ENCODE data around the gene SRGAP3.
A peak's percentile ranks its signal among the peaks of the same experiment; 100 is the strongest.

Gene SRGAP3

DNA sequence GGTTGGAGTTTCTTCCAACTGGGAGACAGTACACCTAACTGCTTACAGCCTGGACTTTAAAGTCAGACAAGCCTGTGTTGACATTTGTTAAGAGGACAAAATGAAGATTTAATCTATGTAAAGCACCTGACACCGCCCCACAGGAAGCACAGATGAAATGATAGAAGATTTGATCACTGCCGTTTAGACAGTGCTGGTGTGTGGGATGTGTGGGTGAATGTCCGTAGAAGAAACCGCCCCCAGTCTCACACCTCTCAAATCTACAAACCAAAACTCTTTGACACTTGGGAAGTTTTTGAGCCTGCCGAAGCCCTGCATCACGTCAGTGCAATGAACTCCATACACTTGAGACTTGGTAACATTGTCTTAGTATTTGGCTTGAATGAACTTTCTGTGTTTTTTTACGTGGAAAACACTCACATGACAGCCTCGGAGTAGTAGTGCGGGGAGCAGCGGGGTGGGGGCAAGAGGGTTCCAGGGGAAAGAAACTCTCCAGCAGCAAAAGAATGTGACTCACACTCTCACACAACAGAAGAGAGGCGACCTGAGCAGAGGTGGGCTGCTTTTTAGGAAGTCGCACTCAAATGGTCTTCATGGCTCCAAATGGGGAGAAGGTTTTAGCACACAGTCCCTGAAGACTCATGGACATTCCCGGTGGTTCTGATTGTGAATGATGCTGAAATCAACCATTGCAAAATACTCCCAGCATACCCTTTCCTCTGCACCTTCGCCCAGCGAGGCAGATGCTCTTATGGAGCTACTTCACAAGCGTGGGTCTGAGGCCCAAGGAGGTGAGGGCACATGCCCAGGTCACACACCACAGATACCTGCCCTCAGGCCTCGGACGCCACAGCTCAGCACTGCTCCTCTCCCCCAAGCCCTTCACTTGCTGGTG is 79.2 kb downstream of the SRGAP3 start:
- no peak for DNase-seq

DNA sequence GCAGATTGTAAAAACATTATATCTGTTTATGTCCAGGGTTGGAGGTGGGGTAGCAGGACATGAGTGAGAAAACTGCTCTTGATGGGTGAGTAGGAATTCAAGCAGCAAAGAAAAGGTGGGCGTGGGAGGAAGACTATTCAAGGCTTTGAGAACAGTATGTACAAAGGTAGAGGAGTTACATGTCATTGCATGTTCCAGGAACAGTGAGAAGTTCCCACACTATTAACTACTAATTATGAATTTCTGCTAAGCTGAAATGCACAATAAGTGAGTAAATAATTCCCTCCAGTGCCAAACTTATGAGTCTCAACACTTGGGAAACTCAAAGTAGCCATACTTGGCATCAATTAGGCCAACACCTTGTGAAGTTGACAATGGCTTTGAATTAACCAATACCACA is 80.1 kb downstream of the SRGAP3 start:
- no peak for DNase-seq

DNA sequence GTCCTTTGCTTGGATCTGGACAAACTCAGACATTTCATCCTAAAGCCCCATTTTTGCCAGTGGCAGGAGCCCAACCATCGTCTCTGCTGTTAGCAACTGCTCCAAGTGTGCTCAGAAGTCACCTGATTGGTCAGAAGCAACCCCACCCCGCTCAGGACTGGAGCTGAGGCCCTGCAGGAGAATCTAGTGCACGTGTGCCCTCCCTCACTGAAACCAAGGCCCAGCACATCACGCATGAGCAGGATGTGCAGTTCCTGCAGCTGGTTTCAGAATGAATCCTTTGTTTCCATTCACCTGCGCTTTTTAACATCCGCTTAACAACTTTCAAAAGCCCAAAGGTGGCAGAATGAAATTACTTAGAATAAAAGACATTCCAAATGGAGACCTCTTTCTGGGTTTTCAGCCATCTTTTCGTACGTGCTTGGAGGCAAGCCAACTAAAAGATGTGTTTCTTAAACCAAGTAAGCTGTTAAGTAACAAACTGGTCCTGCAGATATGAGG is 81.2 kb downstream of the SRGAP3 start:
- DNase-seq = no peak

DNA sequence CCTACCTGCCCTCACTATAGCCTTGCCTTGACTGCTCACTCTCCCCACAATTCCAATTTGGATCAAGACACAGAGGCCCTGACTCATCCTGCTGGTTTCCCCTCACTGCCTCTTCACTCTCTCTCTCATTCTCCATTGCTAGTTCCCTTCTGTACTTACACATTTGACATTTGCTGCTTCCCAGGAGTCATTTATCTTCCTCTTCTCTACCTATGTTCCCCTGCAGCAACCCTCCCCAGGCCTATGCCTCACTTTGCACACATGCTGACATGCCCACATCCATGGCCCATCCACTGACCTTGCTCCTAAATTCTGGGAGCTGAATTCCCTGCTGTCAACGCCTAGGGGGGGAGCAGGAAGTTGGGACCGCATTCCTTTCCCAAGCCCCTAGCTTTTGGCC is 82.2 kb downstream of the SRGAP3 start:
- DNase-seq = peak; percentile 84

DNA sequence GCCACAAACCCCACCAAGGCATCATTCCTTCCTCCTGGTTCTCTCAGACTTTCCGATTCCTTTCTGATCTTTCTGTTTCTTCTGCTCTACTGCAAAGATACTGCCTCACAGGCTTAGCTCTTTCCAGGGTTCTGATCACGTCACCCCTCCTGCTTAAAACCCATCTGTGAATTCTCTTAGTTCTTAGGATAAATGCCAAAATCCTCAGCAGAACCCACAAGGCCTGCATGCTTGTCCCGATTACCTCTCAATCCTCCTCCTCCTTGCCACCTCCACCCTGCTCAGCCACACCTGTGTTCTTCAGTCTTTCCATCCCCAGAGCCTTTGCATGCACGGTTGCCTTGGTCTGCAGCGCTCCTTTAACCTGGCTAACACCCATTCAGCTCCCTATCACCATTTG is 84.0 kb downstream of the SRGAP3 start:
- DNase-seq = no peak

DNA sequence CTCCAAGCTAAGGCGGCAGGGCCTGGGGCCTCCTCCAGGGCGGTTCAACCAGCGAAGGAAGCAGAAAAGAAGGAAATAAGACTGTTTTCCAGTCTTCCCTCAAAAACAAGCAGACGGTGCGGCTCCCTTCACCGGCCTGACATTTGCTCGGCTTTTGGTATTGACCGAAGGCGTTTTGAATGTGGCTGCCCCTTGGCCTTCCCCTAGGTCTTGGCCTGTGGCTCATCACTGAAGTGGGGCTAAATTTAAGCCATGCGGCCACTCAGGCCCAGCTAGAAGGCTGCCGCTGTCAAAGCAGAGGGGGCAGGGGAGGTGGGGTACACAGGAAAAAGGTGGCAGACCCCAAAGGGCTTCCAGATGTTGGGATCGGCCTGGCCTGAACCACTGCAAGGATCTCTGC is 86.2 kb downstream of the SRGAP3 start:
- DNase-seq = no peak

DNA sequence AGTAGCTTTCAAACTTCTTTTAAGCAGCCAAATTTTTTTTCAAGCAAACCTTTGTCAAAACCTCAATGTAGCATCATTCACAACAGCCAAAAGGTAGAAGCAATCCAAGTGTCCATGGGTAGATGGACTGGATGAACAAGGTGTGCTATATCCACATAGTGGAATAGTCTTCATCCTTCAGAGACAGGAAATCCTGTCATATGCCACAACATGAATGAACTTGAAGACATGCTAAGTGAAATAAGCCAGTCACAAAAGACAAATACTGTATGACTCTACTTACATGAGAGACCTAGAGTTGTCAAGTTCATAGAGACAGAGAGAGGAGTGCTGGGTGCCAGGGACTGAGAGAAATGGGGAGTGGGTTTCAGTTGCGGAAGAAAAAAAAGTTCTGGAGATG is 87.6 kb downstream of the SRGAP3 start:
- no peak for DNase-seq

DNA sequence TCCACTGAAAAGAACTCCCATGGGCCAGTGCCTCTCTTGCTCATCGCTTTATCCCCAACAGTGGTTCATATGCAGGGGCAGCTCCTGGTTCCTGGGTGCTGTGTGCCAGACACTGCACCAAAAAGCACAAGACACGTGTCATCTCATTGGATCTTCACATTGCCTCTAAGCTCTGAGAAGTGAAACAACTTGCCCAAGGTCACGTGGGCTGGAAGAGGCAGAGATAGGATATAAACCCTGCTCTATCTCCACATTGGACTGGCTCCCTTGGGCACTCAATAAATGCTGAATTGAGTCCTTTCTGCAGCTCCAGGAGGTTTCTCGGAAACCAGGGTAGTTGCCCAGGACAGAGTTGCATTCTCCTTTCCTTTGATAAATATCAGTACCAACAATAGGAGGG is 88.1 kb downstream of the SRGAP3 start:
- no peak for DNase-seq

DNA sequence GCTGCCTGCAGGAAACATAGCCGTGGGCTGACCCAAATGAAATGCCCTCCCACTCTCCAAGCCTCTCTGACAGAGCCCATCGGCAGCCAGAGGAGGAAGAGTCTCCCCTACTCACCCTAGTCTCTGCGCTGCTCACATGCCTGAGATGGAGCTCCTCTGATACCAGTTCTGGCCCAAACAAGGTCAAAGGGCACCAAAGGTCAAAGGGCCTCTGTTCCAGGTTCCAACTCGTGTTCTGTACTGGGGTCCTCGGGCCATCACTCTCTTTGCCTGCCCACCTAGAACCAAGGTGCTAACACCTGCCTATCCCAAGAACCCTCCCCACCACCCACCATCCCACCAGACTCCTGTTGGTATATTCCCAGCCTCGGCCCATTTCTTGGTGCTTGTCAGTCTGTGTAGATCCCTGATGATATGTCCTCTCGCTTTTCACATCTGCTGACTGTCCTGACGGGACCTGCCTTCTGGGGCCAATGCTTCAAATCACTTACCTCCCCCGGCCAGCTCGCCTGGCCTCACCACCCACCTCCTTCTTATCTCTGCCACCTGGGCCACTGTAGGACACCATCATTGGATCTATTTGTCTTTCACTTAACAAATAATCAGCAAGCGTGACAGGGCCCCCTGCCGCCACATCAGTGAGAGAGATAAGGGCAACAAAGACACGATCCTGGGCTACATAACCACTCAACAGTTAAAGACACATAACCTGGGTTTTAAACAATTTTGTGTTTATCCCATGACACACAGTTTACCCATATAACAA is 90.4 kb downstream of the SRGAP3 start:
- no peak for DNase-seq

DNA sequence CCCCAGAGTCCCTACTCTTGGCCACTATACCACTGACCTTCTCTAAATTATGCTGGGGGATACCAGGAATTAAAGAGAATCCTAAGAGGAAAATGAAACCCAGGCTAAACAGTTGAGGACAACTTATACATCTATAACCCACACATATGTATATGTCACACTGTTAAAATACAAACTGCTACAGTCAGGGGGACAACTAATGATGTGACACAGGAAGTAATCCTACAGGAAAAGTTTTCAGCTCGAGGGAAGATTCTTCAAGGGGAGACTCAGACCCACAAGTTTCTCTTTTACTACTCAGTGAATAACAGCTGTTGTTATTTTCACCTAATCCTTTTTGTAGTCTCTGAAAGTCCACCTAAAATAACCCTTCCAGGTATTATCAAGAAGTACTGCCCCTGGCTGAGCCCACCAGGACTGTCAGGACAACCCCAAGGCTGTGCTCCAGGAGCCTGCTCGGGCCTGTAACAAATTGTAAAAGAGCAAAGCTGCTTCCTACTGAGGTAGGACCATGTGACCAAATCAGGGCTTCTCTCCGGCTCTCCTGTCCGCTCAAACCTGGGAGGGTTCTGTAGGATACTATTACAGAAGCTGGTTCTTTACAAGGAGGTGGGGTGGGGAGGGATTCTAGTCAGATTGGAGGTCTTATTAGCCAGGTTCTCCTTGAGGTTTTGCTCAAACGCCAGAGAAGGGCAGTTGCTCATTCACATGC is 91.6 kb downstream of the SRGAP3 start:
- no peak for DNase-seq

DNA sequence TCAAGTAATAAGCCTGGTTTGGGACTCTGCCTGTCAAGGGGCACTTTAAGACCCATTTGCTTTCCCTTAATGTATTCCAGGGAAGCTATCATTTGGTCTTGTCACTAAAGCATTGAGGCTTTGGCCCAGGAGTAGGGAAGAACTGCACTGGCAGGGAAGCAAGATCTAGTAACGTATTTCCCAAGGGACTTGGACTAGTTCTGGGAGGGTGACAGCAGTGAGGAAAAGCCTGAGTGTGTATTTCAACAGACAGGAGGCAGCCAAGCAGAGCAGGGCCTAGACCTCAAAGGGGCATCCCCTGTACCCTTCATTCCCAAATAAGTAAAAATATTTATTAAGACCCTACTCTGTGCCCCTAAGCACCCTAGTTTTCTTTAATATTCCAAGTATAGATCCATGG is 92.8 kb downstream of the SRGAP3 start:
- DNase-seq = no peak

DNA sequence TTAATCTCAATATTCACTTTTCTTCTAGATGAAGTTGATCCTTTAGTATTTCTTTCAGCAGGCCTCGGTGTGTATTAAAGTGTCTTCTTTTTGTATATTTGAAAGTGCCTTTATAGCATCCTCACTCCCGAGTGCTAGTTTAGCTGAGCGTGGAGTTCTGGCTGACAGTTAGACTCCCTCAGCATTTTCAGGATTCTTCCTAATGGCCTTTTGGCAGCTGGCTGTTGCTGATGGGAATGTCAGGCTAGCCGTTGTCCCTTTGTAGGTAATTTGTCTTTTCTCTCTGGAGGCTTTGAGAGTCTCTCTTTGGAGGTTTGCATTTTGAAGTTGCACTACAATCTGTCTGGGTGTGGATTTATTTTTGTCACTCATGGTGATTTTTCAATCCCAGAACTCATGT is 94.4 kb downstream of the SRGAP3 start:
- no peak for DNase-seq

DNA sequence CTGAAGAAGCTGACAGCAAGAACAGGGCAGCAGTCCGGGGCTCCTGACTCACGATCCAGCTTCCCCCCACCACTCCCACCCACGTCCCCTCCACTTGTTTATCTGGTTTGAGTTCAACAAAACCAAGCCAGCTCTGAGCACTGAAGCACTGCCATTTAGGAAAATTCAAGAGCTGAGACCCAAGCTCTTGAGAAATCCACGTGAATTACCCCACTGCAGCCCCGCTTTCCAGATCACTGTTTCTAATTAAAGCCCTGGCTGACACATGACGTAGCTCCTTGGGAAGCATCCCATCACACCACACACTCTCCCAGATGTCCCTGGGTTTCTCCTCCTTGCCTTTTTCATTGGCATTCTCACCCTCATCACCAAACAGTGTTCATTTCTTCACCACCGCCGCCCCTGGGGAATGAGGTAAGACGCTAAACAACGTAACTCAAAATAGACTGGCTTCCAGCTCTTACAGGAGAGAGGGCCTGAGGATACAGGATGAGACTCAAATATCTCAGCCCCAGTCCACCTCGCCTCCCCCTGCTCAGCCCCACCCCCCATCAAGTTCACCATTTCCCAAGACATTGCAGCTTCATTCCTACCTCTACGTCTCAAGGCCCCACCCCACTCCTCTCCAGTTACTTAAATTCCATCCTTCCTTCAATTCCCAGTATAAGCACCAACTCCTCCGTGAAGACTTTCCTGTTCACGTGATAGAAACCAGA is 95.4 kb downstream of the SRGAP3 start:
- DNase-seq = peak; percentile 92

DNA sequence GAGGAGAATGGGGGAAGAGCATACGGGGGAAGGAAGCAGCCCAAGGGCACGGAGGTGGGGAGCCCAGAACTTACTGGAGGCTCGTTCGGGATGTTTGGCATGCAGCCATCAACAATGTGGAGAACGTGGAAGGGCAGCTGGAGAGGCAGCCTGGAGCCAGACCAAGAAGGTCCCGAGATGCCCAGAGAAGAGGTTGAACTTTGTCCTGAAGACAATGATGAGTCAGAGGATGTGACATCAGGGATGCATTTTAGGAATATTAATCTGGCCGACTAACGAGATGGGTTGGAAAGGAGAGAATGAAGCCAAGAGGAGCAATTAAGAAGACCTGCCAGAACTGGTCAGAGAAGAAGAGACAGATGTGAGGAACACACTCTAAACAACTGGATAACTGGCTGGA is 98.2 kb downstream of the SRGAP3 start:
- no peak for DNase-seq

DNA sequence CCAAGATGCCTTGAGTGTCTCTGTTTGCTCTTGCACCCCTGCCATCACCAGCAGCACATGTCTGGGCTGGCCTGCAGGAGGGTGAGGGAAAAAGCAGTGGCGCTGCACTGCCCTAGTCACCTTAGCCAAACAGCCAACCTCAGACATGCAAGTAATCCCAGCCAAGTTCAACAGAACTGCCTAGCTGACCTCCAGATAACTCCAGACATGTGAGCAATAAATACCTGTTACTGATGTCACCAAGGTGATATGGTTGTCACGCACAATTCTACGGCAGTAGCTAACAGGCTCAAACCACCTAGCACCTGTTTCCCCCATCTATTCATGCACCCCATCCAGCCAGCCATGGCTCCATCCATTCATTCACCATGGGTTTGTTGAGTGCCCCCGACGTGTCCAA is 99.9 kb downstream of the SRGAP3 start:
- DNase-seq = no peak

DNA sequence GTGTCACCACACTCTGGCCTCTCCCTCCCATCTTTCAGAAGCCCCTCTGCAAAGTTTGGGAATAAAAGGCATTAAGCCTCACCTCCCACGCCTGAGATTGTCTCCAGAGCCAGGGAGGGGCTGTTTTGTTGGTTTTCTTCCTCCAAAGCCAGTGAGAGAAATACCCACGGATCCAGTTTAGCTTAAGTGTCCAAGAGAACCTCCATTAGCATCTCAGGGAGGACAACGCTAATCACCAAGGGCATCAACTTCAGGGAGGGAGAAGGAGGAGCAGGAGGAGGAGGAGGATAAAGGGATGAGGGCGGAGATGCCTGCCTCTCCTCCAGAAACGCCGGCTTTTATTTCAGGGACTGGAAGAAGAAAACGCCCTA is 101.6 kb downstream of the SRGAP3 start:
- DNase-seq = no peak

DNA sequence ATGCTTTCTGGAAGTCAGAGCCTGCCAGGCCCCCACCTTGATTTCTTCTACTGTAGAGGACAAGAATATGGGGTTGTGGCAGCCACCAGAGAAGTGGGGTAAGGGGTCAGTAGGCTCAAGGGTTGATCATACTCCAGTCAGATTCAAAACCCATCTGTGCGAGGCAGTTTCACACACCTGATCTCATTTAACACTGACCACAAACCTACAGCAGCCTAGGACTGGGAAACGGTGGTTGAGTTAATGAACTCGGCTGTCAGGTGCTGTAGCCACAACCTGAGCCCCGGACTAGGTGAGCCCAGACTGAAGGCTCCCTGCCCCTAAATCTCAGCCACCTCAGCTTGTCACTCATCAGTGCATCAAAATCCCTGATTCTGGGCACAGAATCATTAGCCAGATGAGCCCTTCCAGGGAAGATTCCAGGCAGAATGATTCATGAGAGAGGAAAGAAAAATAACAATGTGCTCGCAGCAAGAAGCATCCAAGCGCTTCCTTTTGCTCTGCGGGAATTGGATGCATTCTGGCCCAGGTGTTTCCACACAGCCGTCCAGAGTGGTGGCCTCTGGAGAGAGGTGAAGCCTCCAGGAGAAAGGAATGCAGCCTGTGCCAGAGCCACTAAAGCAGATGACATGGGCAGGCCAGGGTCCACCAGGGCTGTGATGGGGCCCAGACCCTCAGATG is 102.1 kb downstream of the SRGAP3 start:
- DNase-seq = no peak

DNA sequence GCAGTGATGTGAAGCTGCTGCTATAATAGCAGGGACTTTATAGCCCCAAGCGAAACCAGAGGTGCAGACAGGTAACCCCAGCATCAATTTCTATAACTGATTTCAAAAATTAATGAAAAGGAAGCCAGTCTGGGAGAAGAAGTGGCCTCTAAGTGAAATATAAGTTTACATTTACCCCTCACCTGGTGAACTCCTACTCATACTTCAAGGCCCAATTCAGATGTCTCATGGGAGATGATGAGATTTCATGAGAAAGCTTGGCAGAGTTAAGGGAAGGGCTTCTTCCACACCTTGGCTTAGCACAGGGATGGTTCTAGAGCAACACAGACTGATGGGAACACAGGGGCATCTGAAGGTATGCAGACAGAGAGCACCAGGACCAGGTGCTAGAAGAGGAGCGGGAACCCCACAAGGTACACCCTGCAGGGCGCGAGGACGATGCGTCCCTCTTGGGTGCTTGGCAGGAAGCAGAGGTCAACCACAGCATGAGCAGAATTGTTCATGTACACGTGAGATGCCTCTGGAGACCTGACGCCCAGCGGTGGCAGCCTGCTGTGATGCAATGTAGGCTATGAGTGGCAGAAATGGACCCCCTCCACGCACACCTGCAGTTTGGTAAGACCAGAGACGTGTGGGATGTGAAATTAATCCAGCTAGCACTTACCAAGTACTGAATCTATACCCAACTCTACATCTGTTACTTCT is 102.9 kb downstream of the SRGAP3 start:
- DNase-seq = no peak

DNA sequence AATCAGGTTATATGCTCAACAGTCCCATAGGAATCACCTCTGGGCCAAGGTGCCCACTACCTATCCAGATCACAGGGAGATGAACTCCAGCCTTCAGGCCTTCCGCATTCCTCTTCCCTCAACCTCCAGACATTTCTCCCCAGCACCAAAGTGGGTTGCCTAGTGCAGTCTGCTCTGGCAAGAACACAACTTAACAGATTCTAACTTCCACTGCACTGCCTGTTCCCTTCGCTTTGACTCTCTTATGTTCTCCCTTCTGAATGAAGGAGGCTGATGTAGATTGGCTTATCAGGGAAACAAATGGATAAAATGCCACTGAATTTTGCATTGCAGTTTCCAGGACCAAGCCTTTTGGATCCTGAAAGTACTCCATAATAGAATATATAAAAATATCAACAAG is 106.3 kb downstream of the SRGAP3 start:
- no peak for DNase-seq

DNA sequence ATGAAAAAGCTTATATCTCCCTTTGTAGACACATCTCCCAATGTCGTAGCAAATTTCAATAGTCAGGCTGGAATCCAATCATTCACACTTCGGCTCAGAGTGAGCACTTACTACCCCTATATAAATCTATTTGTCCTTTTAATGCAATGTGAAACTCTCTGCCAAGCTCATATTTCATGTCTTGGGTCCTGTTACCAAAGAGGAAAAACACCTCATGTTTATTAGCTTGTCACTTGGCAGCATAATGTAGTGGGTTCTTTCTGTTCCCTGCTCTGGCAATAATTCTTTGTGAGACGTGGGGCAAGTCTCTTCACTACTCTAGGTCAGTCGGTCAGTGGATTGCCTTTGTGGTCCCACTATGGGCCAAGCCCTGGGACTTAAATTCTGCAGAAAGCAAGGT is 107.1 kb downstream of the SRGAP3 start:
- DNase-seq = no peak

DNA sequence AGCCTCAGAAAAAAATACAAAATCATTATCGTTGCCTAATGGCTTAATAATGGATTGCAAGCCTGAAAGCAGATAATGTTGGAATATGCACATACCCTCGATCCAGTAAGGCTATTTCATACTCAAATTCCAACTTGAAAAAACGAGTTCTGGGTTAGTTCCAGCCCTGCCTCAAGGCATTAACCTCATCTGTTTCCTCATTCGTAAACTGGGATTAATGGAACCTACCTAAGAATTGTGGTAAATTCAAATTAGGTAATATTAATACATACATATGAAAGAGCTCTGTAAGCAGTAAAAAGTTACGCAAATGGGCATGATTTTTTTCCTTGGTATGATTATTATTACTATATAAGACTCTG is 107.5 kb downstream of the SRGAP3 start:
- no peak for DNase-seq

Measured in fibroblast of skin of abdomen (primary cell).